Measurements from ENCODE around the gene PBX1. TPM values are rescaled to one million over a fixed set of nuclear protein-coding genes. Genes with fewer than 3 reads are reported as not detected.

PBX1 gene
- total and polyA plus RNA-seq, 4 donors, result 7.8 to 112 (median 33.5) TPM

GRCh38 chr1:164846731-164847691 lies 288.0 kb downstream of the PBX1 start:
- ATAC-seq (ENCODE audit: insufficient read depth, low FRiP score) (no peak), DNase-seq (no peak)
- H3K4me1 ChIP-seq (ENCODE audit: control insufficient read depth in 5 of 5, insufficient read depth in 5 of 5, low read length in 5 of 5), result peaks cover 0 to 7% (median 0%) of the 10 kb centered on the region in 5 donors
- TF ChIP-seq, protein P1, sequence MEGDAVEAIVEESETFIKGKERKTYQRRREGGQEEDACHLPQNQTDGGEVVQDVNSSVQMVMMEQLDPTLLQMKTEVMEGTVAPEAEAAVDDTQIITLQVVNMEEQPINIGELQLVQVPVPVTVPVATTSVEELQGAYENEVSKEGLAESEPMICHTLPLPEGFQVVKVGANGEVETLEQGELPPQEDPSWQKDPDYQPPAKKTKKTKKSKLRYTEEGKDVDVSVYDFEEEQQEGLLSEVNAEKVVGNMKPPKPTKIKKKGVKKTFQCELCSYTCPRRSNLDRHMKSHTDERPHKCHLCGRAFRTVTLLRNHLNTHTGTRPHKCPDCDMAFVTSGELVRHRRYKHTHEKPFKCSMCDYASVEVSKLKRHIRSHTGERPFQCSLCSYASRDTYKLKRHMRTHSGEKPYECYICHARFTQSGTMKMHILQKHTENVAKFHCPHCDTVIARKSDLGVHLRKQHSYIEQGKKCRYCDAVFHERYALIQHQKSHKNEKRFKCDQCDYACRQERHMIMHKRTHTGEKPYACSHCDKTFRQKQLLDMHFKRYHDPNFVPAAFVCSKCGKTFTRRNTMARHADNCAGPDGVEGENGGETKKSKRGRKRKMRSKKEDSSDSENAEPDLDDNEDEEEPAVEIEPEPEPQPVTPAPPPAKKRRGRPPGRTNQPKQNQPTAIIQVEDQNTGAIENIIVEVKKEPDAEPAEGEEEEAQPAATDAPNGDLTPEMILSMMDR (IDR thresholded peaks at IDR 0.05; ENCODE audit: control extremely low read depth, extremely low read depth), result no peak
- H3K9me3 ChIP-seq (ENCODE audit: control insufficient read depth in 4 of 4, insufficient read depth in 3 of 4, low read length in 3 of 4), result no peaks in the 10 kb centered on the region
- H3K27ac ChIP-seq (ENCODE audit: low read depth in 1 of 2, low read length in 1 of 2), result no peak overlapping the region
- H3K27me3 ChIP-seq (ENCODE audit: control insufficient read depth in 3 of 3, insufficient read depth in 3 of 3, low read length in 2 of 3), result no peaks in the 10 kb centered on the region
- peaks cover 11 to 31% (median 21%) of the 10 kb centered on the region in 4 donors for H3K36me3 ChIP-seq (ENCODE audit: control insufficient read depth in 4 of 4, insufficient read depth in 4 of 4, low read length in 4 of 4)
- WGBS, 2 donors, result 88 to 89% methylated on average over 13 of the region's 13 CpGs
- H3K4me3 ChIP-seq, result no peak overlapping the region
- H3K9ac ChIP-seq (ENCODE audit: insufficient read depth in 1 of 2, low read length in 2 of 2), result no peak overlapping the region

DNA sequence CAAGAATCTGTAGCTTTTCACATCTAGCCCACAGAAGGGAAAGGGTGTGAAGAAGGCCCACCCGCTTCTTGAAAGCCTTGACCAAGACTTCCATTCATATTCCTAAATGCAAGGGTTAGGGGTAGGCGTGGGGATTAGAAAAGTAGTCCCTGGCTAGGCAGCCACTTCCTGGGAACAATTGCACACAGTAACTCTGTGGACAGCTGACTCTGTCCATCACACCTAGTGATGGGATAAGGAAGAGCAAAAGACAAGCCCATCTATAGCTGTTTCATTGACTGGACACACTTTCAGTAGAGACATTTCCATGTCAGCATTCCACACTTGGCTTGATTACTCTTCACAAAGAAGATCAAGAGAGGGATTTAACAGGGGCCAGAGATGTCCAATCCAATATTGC lies 294.2 kb downstream of the PBX1 start:
- TF ChIP-seq, protein P1 (IDR thresholded peaks at IDR 0.05; ENCODE audit: control extremely low read depth, extremely low read depth), result no peak
- no peak overlapping the region for H3K27ac ChIP-seq (ENCODE audit: low read depth in 1 of 2, low read length in 1 of 2)
- H3K27me3 ChIP-seq (ENCODE audit: control insufficient read depth in 3 of 3, insufficient read depth in 3 of 3, low read length in 2 of 3), result no peaks in the 10 kb centered on the region
- peaks cover 0 to 11% (median 5%) of the 10 kb centered on the region in 4 donors for H3K36me3 ChIP-seq (ENCODE audit: control insufficient read depth in 4 of 4, insufficient read depth in 4 of 4, low read length in 4 of 4)
- no peak for ATAC-seq (ENCODE audit: insufficient read depth, low FRiP score)
- no peak for DNase-seq
- H3K4me1 ChIP-seq (ENCODE audit: control insufficient read depth in 5 of 5, insufficient read depth in 5 of 5, low read length in 5 of 5), result peaks cover 0 to 20% (median 0%) of the 10 kb centered on the region in 5 donors
- H3K9ac ChIP-seq (ENCODE audit: insufficient read depth in 1 of 2, low read length in 2 of 2), result no peak overlapping the region
- no peak overlapping the region for H3K4me3 ChIP-seq
- WGBS, 2 donors, result 94 to 96% methylated on average over 2 of the region's 2 CpGs
- peaks cover 0 to 3% (median 0%) of the 10 kb centered on the region in 4 donors for H3K9me3 ChIP-seq (ENCODE audit: control insufficient read depth in 4 of 4, insufficient read depth in 3 of 4, low read length in 3 of 4)

DNA sequence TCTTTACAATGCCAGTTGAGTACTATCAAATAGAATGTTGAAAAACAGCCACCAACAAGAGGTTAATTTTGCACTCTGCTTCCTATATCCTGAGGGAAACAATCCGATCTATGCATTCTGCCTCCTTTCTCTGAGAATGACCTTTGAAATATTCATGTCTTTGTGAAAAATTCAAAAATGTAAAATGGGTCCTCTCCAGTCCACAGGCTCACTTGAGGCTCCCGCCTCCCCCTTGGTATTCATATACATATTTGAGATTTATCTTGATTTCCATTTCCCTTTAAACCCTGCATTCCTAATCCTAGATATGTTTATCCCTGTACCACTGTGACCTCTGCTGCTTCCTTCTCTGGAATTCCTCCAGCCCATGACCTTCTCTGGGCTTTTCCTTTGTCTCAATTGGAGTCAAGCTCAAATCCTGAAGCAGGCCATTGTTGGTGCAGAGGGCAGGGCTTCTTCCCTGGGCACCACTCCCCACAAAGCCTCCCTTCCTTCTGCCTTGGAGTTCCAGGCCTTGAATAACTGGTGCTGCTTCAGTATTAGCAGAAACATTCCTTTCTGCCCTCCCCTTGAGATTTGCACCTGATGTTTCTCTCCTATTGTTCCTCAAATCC lies 296.8 kb downstream of the PBX1 start:
- Histone ChIP-seq H3K36me3 (ENCODE audit: control insufficient read depth in 4 of 4, insufficient read depth in 4 of 4, low read length in 4 of 4) (no peaks in the 10 kb centered on the region), H3K9ac (ENCODE audit: insufficient read depth in 1 of 2, low read length in 2 of 2) (no peak overlapping the region), H3K4me1 (ENCODE audit: control insufficient read depth in 5 of 5, insufficient read depth in 5 of 5, low read length in 5 of 5) (peaks cover 0 to 23% (median 0%) of the 10 kb centered on the region in 5 donors), H3K27ac (ENCODE audit: low read depth in 1 of 2, low read length in 1 of 2) (no peak overlapping the region), H3K27me3 (ENCODE audit: control insufficient read depth in 3 of 3, insufficient read depth in 3 of 3, low read length in 2 of 3) (no peaks in the 10 kb centered on the region), H3K4me3 (no peak overlapping the region), H3K9me3 (ENCODE audit: control insufficient read depth in 4 of 4, insufficient read depth in 3 of 4, low read length in 3 of 4) (peaks cover 0 to 3% (median 0%) of the 10 kb centered on the region in 4 donors)
- no peak for DNase-seq
- no peak for ATAC-seq (ENCODE audit: insufficient read depth, low FRiP score)
- WGBS, 2 donors, result 66 to 76% methylated on average over 2 of the region's 2 CpGs
- TF ChIP-seq, protein P1 (IDR thresholded peaks at IDR 0.05; ENCODE audit: control extremely low read depth, extremely low read depth), result no peak

Measured in lung (tissue), 12 donors.